Left renal cortex interstitium (tissue), 4 donors: ENCODE results near the gene UBE2N. TPM values are rescaled to one million over a fixed set of nuclear protein-coding genes. Genes with fewer than 3 reads are reported as not detected.

ENCODE experiments used
- DNase-seq, 4 donors: peaks; one replicate each; pipeline ENCODE4 v3.0.0-alpha.2; 2013; ENCODE audit warnings: low read depth in 4 of 4, low spot score in 2 of 4, missing footprints in 1 of 4
- polyA plus RNA-seq, 4 donors: library from polyadenylated mRNA; unstranded; fragments of 120-200 nt; gene quantifications; one replicate each; pipeline ENCODE4 v1.2.1, GENCODE V29; 2013; ENCODE audit not compliant: insufficient read length in 4 of 4

Gene UBE2N
- polyA plus RNA-seq, 4 donors: 145 to 184 (median 163) TPM

- DNase-seq: no peak
These were observed 80.4 kb downstream of the UBE2N start for GRCh38 chr12:93361151-93361919.

- no peak for DNase-seq
These were observed 81.1 kb downstream of the UBE2N start for GRCh38 chr12:93360688-93361087.

- DNase-seq: no peak
These were observed 82.9 kb downstream of the UBE2N start for GRCh38 chr12:93358821-93359220.

- no peak for DNase-seq
These were observed 83.7 kb downstream of the UBE2N start for GRCh38 chr12:93358058-93358457.

- no peak for DNase-seq
These were observed 85.5 kb downstream of the UBE2N start for GRCh38 chr12:93356214-93356613.

Other genes starting within 250 kb of the UBE2N start
- 100 to 1,000 TPM; 115 to 146 (median 122) TPM for gene NUDT4, start 64.0 kb downstream of the UBE2N start, polyA plus RNA-seq
- gene MRPL42, start 25.6 kb upstream of the UBE2N start, polyA plus RNA-seq: 10 to 100 TPM; 63.6 to 82.0 (median 75.1) TPM
- 10 to 100 TPM; 31.8 to 42.3 (median 33.3) TPM for gene SOCS2, start 130.7 kb upstream of the UBE2N start, polyA plus RNA-seq
- 10 to 100 TPM; 11.6 to 13.6 (median 12.7) TPM for gene CRADD, start 235.4 kb upstream of the UBE2N start, polyA plus RNA-seq